Suprapubic skin (tissue), 3 donors: Measurements from ENCODE around the gene SYT6.

ENCODE experiments used
- CTCF ChIP-seq, 2 donors: fragments of 200-600 bp in 1 of 2; fragments of 450-650 bp in 1 of 2; sonication (generic) in 1 of 2; IDR thresholded peaks; one replicate each; pipeline ENCODE4 v1.5.1; 2016 to 2019; ENCODE audit warnings: antibody characterized with exemption in 2 of 2, mild to moderate bottlenecking in 1 of 2, moderate library complexity in 1 of 2
- POLR2A ChIP-seq, 2 donors: fragments of 450-650 bp; IDR thresholded peaks; one replicate each; pipeline ENCODE4 v1.6.1; 2017; ENCODE audit warnings: antibody characterized with exemption in 2 of 2, mild to moderate bottlenecking in 2 of 2, moderate library complexity in 2 of 2

- no peak for TF ChIP-seq CTCF (IDR thresholded peaks at IDR 0.05)
- no peak for TF ChIP-seq POLR2A (IDR thresholded peaks at IDR 0.05)
These were observed 74.0 kb downstream of the SYT6 start for GRCh38 chr1:114079596-114080190.
